ENCODE measurements around the gene TRIM26. TPM values are rescaled to one million over a fixed set of nuclear protein-coding genes. Genes with fewer than 3 reads are reported as not detected.

Gene TRIM26, protein sequence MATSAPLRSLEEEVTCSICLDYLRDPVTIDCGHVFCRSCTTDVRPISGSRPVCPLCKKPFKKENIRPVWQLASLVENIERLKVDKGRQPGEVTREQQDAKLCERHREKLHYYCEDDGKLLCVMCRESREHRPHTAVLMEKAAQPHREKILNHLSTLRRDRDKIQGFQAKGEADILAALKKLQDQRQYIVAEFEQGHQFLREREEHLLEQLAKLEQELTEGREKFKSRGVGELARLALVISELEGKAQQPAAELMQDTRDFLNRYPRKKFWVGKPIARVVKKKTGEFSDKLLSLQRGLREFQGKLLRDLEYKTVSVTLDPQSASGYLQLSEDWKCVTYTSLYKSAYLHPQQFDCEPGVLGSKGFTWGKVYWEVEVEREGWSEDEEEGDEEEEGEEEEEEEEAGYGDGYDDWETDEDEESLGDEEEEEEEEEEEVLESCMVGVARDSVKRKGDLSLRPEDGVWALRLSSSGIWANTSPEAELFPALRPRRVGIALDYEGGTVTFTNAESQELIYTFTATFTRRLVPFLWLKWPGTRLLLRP
- 23.1 and 24.6 TPM in 2 replicates for total RNA-seq (2014; rRNA removed; shearing (Covaris generic))

DNA sequence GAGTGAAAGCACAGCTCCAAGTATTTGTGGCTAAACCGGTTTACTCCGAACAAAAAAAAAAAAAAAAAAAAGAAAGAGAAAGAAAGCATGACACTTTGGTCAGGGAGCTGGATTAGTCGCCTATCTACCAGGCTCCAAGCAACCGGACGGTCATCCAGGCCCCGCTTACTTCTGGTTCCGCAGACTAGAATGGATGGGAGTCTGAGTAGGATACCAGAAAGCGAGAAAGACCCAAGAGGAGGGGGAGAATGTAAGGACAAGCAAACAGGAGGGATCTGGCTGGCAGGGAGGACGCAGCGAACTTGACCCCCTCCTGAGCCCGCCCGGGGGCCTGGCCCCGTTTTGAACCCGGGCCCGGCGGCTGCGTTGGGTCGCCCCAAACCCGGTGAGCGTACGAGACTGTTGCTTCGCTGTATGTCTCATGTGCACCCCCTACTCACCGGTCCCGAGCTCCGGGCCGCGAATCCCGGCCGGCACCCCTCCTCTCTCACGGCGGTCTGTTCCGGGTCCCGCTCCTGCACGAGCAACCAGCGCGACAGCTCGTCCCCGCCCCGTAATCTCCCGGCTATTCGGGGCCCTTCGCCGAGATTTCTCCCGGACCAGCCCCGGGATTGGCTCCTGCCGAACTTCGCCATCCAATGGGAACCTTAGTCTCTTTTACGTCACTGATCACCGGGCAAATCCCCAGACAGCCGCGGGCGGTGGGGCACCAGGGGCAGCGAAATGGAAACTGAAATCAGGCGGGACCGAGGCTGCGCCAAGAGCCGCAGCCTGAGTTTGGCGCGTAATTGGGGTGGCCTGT lies at the start of gene TRIM26:
Gene TRIM26, minus strand, starts transcription at position 542 of the 802 bp plus-strand sequence. CDS start 14,303 bp downstream, outside the sequence.

DNA sequence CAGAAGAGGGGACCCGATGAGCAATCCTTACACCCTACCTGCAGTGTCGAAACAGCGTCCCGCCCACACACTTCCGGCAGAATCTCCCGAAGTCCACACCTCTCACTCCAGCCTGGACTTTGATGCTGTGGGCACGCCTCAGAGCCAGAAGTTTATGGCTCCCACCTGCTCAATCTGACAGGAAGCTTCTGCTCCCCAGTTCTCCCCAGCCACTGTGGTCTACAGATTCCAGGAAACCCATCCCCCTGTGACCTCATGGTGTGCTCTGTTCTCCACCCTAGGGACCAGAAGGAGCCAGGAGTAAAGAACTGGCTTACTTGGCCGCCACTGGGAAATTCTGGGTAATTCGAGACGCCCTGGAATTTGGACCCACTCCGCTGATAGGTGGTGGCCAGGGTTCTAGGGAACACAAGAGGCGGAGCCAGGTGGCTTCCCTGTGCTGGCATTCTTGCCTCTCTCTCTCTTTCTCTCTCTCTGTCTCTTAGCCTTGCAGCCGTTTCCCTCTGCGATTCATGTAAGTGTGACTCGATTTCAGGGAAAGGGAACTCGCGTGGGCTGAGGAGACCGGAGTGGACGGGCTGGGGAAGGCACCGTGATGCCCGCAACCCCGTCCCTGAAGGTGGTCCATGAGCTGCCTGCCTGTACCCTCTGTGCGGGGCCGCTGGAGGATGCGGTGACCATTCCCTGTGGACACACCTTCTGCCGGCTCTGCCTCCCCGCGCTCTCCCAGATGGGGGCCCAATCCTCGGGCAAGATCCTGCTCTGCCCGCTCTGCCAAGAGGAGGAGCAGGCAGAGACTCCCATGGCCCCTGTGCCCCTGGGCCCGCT lies 49.9 kb downstream of the TRIM26 start, which contains the start of gene TRIM15:
Gene TRIM15, plus strand, starts transcription at position 457 of the 828 bp plus-strand sequence. Its CDS starts 139 bp downstream, at position 596.

DNA sequence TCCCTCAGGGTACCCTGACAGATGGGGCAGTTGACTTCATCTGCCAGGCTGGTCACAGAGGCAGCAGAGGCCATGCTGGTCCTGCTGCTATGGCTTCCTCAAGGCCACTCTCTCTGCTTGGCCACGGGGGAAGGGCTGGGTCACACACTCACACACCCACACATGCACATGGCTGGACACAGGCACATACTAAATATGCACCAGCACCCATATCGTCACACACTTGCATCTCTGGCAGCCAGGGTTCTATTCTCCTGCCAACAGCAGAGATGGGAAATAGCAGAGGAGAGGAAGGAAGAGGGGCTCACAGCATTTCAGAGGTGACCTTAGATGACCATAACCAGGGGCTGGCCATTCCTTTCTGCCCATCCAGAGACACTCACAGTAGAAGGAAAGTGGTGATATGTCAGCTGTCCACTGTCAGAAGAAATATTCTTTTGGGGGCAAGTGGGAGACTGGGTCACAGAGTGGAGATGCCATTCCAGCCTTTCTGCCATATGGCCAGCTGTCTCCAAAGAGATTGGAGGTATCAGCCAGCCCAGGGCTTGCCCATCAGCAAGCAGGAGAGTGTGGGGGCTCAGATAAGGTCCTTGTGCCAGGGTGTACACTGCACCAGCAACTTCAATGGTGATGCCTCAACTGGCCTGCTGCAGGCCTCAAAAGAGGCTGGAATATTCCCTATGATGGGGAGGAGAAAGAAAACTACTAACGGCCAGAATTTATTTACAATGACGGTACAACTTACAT lies 52.2 kb downstream of the TRIM26 start, which contains the start of gene TRIM10:
Gene TRIM10, minus strand, starts transcription at position 427 of the 747 bp plus-strand sequence. Its CDS starts 353 bp downstream, at position 74.

DNA sequence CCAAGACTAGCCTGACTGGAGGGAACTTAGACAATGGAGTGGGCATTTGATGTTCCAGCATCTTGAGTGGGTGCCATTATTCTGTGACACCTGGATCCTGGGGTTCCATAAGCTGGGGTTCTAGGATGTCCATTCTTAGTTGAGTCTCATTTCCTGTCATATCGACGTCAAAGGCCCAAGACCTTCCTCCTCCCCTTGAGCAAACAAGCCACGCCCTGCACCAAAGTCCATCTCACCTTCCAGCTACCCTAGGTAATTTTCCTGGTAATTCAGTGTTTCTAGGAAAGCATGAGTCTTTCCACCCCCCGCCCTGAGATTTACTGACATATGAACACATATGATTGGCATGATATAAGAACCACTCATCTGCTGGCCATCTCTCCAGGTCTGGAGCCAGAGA lies 77.4 kb downstream of the TRIM26 start, which contains the start of gene TRIM40:
Gene TRIM40, plus strand, starts transcription at position 384 of the 400 bp plus-strand sequence. CDS start 897 bp downstream, outside the sequence.

Other genes with a start within 250 kb of the TRIM26 start
- gene POLR1H, start 152.1 kb downstream of the TRIM26 start, total RNA-seq (2014; rRNA removed; shearing (Covaris generic)): 25.9 and 27.4 TPM in 2 replicates
- gene PPP1R11, start 146.2 kb downstream of the TRIM26 start, total RNA-seq (2014; rRNA removed; shearing (Covaris generic)): 36.8 and 40.9 TPM in 2 replicates
- gene RNF39, start 137.6 kb downstream of the TRIM26 start, total RNA-seq (2014; rRNA removed; shearing (Covaris generic)): not detected in 2 replicates
- gene TRIM31, start 100.3 kb downstream of the TRIM26 start, total RNA-seq (2014; rRNA removed; shearing (Covaris generic)): not detected in 2 replicates
- not detected in 2 replicates for gene TRIM40, start 77.3 kb downstream of the TRIM26 start, total RNA-seq (2014; rRNA removed; shearing (Covaris generic))
- gene TRIM10, start 52.2 kb downstream of the TRIM26 start, total RNA-seq (2014; rRNA removed; shearing (Covaris generic)): not detected in 2 replicates
- not detected in 2 replicates for gene TRIM15, start 49.9 kb downstream of the TRIM26 start, total RNA-seq (2014; rRNA removed; shearing (Covaris generic))
- gene TRIM39, start 113.5 kb upstream of the TRIM26 start, total RNA-seq (2014; rRNA removed; shearing (Covaris generic)): 10.6 and 12.8 TPM in 2 replicates
- 34.9 and 40.2 TPM in 2 replicates for gene RPP21, start 131.8 kb upstream of the TRIM26 start, total RNA-seq (2014; rRNA removed; shearing (Covaris generic))

Data from A375 (cell line).